ENCODE results near the gene TLCD1.

- no peak for TF ChIP-seq CTCF (IDR thresholded peaks at IDR 0.05)
- TF ChIP-seq POLR2A (IDR thresholded peaks at IDR 0.05): no peak
Observed at GRCh38 chr17:28706471-28707338, 19.3 kb downstream of the TLCD1 start.

Data from body of pancreas (tissue), 4 donors.